Inflammatory macrophage treated with lipopolysaccharide for 1 hour (primary cell): ENCODE measurements around the gene SPTBN1.

Source experiments
- DNase-seq, 2 donors: peaks; one replicate each; pipeline ENCODE4 v3.0.0-alpha.2; 2020 to 2022

Gene SPTBN1

GRCh38 chr2:54595161-54595803 lies 139.2 kb downstream of the SPTBN1 start:
- no peak for DNase-seq

DNA sequence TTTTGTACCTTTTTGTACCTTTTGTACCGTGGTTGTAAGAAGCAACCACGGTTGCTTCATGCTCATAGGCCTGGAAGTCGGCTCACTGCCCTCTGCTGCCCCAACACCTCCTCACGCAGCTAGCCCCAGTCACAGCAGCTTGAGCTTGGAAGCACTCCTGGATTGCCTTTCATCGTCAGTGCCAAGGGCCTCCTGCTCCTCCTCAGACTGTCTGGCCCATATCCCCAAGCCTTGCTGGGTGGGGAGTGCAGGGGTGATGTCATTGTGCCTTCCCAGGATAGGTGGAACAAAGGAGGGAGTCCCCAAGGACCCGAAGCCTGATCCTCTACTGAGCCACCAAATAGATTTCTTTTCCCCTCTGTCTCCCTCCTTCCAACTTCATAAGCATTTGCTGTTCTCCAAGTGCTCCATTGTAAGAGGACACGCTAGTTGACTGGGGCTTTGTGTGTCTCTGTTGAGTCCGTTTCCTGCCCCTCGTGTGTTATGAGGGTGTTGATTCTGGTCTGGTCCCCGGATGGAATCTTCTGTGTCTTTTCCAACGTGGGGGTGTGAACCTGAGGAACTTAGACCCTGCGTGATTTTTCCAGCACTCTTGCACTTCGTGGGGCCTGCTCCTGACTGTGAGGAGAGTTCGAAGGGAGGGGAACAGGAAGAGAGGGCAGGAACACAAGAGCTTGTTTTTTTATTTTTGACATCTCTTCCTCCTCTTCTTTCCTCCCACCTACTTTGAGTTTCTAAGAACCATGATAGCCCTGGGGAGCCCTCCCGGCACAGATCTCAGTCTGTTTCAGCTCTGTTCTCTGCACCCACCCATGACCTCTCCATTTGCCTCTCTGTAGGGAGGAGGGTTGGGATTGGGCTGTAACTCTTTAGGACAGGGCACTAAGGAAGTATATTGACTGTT lies 140.1 kb downstream of the SPTBN1 start:
- no peak for DNase-seq

- DNase-seq = no peak
These were observed 141.2 kb downstream of the SPTBN1 start for GRCh38 chr2:54597153-54597848.

DNA sequence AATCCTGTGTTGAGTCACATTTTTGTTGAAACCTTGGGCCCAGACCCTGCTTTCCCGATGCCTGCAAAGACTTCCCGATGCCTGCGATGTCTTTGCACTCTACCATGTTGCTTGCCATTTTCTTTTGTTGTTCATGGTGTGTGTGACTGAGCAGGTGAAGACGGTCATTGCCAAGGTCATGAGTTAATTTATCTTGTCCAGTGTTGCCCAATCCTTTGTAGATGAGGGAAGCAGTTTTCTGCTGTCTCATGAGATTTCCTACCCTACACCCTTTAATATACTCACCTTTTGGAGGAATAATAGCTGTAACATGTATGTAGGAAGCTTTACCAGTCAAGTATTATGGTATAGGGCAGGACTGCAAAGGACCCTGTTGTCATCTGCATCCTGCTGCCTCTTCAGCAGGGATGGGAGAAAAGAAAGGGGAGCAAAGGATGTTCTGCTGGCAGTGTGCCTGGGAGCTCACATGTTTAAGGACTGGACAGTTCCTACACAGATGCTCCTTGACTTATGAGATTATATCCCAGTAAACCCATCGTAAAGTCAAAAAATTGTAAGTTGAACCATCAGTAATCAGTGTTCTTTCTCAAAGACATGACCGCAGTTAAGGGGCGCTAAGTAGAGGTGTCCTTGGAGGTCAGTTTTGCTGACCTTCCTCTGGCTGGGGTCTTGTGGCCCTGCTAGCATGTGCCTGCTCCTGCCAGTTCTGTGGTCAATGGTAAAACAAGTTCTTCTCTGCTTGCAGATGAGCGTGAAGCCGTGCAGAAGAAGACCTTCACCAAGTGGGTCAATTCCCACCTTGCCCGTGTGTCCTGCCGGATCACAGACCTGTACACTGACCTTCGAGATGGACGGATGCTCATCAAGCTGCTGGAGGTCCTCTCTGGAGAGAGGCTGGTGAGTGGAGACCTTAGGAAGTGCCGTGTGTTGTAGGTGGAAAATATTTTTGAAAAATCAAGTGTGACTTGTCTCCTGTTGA lies 142.5 kb downstream of the SPTBN1 start:
- DNase-seq = no peak

DNA sequence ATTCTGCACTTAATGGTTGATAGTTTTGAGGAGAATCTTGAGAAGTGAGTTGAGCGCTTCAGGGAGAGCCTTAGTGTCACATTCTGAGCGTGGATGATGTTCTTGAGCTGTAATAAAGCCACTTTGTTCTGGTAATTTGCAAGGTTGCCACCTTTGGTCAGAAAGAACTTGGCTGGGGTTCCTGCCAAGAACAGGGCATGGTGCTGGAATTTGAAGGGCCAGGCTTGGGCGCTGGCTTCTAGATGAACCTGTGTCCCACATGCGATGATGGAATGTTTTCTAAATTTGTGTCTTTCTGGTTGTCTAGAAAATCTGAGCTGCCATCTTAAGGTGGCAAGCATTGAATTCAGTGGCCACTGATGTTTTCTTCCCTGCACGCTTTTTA lies 143.2 kb downstream of the SPTBN1 start:
- no peak for DNase-seq

- no peak for DNase-seq
These were observed 143.8 kb downstream of the SPTBN1 start for GRCh38 chr2:54599914-54600313.

GRCh38 chr2:54601339-54601738 lies 145.2 kb downstream of the SPTBN1 start:
- DNase-seq = no peak

DNA sequence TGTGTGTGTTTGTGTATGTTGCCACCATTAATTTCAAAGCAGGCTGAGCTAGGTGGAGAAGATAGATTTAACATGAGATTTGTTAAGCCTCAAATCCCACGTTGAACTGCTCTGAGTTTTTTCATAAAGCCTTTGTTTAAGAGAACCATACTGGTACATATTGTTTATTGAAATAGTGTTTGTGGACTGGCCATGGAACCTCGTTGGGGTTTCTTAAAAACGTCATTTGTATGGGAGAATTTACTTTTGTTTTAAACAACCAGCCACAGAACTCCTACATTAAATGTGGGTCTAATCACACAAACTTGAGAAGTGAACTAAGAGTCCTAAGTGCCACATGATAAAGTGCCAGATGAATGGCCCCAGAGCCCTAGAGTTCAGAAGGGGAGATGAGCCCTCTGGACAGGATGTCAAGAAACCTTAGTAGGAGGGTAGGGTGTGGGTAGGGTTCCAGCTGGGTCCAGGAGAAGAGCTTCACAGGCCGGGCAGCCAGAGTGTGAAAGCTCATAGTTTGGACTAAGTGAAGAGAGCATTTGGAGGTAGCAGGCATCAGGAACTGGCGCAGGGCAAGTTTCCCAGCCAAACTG lies 146.7 kb downstream of the SPTBN1 start:
- no peak for DNase-seq

GRCh38 chr2:54603357-54603756 lies 147.2 kb downstream of the SPTBN1 start:
- DNase-seq = no peak

- no peak for DNase-seq
These were observed 147.7 kb downstream of the SPTBN1 start for GRCh38 chr2:54603796-54604195.

DNA sequence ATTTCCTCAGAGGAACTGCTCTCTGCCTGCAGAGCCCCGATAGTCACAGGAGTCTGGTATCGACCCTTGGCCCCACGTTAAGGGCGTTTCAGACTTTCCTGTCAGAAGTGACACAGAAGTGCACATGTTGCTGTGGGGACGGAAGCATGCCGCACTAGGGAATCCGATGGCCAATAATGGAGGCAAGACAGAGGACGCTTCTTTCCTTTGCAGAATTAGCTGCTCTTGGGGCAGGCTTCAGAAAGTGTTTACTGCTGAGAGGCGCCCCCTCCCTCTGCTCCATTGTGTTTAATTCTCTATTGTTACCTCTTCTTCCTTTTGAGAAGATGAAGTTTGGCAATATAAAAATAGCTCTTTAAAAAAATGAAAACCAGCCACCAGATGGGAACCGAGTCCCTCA lies 148.7 kb downstream of the SPTBN1 start:
- no peak for DNase-seq

GRCh38 chr2:54605836-54606235 lies 149.7 kb downstream of the SPTBN1 start:
- DNase-seq = no peak

- no peak for DNase-seq
These were observed 150.3 kb downstream of the SPTBN1 start for GRCh38 chr2:54606393-54606958.

DNA sequence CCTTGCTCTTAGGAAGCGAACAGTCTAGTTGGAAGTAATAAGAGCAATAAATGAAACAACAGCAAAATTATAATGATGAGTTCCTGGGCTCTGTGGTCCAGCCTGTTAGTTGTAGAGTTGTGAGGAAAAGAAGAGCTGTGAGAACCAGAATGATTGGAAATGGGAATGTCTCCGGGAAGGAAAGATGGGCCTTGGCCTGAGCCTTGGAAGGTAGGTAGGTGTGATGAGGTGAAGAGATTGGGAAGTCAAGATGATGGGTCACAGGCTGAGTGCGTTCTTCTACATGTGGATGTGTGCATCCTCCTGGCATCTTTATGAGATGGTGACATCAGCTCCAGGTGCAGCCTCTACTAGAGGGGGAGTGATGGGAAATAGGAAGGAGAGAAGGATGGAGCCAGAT lies 152.1 kb downstream of the SPTBN1 start:
- DNase-seq = no peak

GRCh38 chr2:54609241-54609640 lies 153.1 kb downstream of the SPTBN1 start:
- no peak for DNase-seq

DNA sequence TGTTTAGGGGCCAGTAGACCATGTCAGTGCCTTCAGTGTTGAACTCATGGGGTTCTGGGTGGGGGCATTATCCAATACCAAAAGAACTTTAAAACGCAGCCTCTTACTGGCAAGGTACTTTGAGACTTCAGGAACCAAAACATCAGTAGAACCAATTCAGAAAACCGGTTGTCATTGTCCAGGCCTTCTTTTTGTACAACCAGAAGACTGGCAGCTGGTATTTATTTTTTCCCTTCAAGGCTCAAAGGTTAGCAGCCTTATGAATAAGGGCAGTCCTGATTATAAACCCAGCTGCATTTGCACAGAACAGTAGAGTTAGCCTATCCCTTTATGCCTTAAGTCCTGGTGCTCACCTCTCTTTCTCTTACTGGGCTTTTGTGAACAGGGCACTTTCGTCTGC lies 153.5 kb downstream of the SPTBN1 start:
- no peak for DNase-seq

DNA sequence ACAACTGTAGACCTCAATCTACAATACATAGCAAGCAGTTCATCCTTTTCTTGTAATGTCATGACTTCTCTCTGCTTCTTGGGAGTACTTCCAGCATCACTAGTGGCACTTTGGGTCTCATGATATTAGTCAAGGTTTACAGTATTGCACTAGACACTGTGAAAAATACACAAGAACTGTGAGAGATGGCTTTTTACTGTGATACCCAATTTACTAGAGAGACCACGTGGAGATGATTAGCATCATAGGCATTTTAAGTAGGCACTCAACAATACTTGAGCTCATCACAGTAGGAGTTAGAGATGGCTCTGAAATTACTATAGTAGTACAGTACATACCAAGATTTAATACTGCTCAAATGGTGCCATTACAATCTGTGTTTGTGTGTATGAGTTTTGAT lies 154.6 kb downstream of the SPTBN1 start:
- no peak for DNase-seq

GRCh38 chr2:54611830-54612545 lies 155.9 kb downstream of the SPTBN1 start:
- DNase-seq = no peak

GRCh38 chr2:54613386-54613785 lies 157.3 kb downstream of the SPTBN1 start:
- no peak for DNase-seq

- DNase-seq = no peak
These were observed 157.7 kb downstream of the SPTBN1 start for GRCh38 chr2:54613794-54614257.

- no peak for DNase-seq
These were observed 158.7 kb downstream of the SPTBN1 start for GRCh38 chr2:54614819-54615218.
